GM23338 (cell line): ENCODE results near the gene SNTG2.

ENCODE experiments used
- CREB1 ChIP-seq: fragments of 250-450 bp; sonication (Bioruptor Pico); IDR thresholded peaks from 2 replicates; pipeline ENCODE4 v1.5.0; 2020; ENCODE audit warnings: low read depth, mild to moderate bottlenecking, moderate library complexity
- EZH2 ChIP-seq: fragments of 200-600 bp; sonication (generic); IDR thresholded peaks from one replicate; pipeline ENCODE4 v1.8.0; 2017; ENCODE audit warnings: antibody characterized with exemption, mild to moderate bottlenecking, low read depth; ENCODE audit not compliant: unreplicated experiment
- EZH2phosphoT487 ChIP-seq: fragments of 200-600 bp; sonication (generic); IDR thresholded peaks from one replicate; pipeline ENCODE4 v1.8.1; 2018; ENCODE audit warnings: antibody characterized with exemption; ENCODE audit not compliant: unreplicated experiment
- POLR2AphosphoS5 ChIP-seq: IDR thresholded peaks from 2 replicates; pipeline ENCODE4 v1.6.1; 2016; ENCODE audit warnings: antibody characterized with exemption, low read depth
- ZNF114 ChIP-seq: fragments of 250-450 bp; sonication (Bioruptor Pico); IDR thresholded peaks from 2 replicates; pipeline ENCODE4 v1.5.0; 2020; ENCODE audit warnings: mild to moderate bottlenecking, moderate library complexity
- TF ChIP-seq, protein P1 (sequence below), 2 experiments: fragments of 200-600 bp in 1 of 2; sonication (generic) in 1 of 2; conservative IDR thresholded peaks; 2 replicates each; pipeline versions ENCODE4 v1.5.1 to v1.6.1; 2016 to 2017; ENCODE audit warnings: antibody characterized with exemption in 2 of 2, low read depth in 2 of 2, mild to moderate bottlenecking in 2 of 2, moderate library complexity in 1 of 2
- TF ChIP-seq, protein P2 (sequence below): fragments of 250-450 bp; sonication (Bioruptor Pico); IDR thresholded peaks from 2 replicates; pipeline ENCODE4 v1.5.0; 2020; ENCODE audit warnings: mild to moderate bottlenecking, moderate library complexity
- TF ChIP-seq, protein P3 (sequence below): IDR thresholded peaks from one replicate; pipeline ENCODE4 v1.6.1; 2018; ENCODE audit warnings: antibody characterized with exemption; ENCODE audit not compliant: unreplicated experiment

DNA sequence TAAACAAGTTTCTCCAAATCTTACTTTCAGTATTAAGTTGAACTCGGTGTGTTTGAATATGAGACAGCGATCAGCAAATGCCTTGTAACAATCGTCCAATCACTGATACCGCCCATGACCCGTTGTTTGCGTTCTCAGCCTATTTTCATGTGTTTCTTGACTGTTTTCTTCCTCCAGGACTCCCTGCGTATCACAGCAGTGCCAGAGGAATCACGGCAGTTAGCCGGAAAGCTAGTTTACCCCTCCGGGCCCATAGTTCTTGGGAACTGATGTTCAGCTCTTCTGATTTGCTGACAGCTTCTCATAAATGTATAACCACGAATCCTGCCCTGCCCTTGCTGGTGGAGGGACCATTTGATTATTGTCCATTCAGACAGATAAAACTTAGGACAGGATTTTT, 420.4 kb downstream of the SNTG2 start:
- TF ChIP-seq, protein P1, sequence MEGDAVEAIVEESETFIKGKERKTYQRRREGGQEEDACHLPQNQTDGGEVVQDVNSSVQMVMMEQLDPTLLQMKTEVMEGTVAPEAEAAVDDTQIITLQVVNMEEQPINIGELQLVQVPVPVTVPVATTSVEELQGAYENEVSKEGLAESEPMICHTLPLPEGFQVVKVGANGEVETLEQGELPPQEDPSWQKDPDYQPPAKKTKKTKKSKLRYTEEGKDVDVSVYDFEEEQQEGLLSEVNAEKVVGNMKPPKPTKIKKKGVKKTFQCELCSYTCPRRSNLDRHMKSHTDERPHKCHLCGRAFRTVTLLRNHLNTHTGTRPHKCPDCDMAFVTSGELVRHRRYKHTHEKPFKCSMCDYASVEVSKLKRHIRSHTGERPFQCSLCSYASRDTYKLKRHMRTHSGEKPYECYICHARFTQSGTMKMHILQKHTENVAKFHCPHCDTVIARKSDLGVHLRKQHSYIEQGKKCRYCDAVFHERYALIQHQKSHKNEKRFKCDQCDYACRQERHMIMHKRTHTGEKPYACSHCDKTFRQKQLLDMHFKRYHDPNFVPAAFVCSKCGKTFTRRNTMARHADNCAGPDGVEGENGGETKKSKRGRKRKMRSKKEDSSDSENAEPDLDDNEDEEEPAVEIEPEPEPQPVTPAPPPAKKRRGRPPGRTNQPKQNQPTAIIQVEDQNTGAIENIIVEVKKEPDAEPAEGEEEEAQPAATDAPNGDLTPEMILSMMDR (conservative IDR thresholded peaks at IDR 0.05; ENCODE audit: low read depth in 2 of 2): no peak
- TF ChIP-seq POLR2AphosphoS5: no peak
- no peak for TF ChIP-seq EZH2phosphoT487
- TF ChIP-seq ZNF114 (CRISPR knock-in tag): no peak
- TF ChIP-seq, protein P2, sequence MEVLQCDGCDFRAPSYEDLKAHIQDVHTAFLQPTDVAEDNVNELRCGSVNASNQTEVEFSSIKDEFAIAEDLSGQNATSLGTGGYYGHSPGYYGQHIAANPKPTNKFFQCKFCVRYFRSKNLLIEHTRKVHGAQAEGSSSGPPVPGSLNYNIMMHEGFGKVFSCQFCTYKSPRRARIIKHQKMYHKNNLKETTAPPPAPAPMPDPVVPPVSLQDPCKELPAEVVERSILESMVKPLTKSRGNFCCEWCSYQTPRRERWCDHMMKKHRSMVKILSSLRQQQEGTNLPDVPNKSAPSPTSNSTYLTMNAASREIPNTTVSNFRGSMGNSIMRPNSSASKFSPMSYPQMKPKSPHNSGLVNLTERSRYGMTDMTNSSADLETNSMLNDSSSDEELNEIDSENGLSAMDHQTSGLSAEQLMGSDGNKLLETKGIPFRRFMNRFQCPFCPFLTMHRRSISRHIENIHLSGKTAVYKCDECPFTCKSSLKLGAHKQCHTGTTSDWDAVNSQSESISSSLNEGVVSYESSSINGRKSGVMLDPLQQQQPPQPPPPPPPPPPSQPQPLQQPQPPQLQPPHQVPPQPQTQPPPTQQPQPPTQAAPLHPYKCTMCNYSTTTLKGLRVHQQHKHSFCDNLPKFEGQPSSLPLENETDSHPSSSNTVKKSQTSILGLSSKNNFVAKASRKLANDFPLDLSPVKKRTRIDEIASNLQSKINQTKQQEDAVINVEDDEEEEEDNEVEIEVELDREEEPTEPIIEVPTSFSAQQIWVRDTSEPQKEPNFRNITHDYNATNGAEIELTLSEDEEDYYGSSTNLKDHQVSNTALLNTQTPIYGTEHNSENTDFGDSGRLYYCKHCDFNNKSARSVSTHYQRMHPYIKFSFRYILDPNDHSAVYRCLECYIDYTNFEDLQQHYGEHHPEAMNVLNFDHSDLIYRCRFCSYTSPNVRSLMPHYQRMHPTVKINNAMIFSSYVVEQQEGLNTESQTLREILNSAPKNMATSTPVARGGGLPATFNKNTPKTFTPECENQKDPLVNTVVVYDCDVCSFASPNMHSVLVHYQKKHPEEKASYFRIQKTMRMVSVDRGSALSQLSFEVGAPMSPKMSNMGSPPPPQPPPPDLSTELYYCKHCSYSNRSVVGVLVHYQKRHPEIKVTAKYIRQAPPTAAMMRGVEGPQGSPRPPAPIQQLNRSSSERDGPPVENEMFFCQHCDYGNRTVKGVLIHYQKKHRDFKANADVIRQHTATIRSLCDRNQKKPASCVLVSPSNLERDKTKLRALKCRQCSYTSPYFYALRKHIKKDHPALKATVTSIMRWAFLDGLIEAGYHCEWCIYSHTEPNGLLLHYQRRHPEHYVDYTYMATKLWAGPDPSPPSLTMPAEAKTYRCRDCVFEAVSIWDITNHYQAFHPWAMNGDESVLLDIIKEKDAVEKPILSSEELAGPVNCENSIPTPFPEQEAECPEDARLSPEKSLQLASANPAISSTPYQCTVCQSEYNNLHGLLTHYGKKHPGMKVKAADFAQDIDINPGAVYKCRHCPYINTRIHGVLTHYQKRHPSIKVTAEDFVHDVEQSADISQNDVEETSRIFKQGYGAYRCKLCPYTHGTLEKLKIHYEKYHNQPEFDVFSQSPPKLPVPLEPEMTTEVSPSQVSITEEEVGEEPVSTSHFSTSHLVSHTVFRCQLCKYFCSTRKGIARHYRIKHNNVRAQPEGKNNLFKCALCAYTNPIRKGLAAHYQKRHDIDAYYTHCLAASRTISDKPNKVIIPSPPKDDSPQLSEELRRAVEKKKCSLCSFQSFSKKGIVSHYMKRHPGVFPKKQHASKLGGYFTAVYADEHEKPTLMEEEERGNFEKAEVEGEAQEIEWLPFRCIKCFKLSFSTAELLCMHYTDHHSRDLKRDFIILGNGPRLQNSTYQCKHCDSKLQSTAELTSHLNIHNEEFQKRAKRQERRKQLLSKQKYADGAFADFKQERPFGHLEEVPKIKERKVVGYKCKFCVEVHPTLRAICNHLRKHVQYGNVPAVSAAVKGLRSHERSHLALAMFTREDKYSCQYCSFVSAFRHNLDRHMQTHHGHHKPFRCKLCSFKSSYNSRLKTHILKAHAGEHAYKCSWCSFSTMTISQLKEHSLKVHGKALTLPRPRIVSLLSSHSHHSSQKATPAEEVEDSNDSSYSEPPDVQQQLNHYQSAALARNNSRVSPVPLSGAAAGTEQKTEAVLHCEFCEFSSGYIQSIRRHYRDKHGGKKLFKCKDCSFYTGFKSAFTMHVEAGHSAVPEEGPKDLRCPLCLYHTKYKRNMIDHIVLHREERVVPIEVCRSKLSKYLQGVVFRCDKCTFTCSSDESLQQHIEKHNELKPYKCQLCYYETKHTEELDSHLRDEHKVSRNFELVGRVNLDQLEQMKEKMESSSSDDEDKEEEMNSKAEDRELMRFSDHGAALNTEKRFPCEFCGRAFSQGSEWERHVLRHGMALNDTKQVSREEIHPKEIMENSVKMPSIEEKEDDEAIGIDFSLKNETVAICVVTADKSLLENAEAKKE (CRISPR knock-in tag): no peak
- no peak for TF ChIP-seq EZH2
- TF ChIP-seq CREB1 (CRISPR knock-in tag): no peak
- TF ChIP-seq, protein P3, sequence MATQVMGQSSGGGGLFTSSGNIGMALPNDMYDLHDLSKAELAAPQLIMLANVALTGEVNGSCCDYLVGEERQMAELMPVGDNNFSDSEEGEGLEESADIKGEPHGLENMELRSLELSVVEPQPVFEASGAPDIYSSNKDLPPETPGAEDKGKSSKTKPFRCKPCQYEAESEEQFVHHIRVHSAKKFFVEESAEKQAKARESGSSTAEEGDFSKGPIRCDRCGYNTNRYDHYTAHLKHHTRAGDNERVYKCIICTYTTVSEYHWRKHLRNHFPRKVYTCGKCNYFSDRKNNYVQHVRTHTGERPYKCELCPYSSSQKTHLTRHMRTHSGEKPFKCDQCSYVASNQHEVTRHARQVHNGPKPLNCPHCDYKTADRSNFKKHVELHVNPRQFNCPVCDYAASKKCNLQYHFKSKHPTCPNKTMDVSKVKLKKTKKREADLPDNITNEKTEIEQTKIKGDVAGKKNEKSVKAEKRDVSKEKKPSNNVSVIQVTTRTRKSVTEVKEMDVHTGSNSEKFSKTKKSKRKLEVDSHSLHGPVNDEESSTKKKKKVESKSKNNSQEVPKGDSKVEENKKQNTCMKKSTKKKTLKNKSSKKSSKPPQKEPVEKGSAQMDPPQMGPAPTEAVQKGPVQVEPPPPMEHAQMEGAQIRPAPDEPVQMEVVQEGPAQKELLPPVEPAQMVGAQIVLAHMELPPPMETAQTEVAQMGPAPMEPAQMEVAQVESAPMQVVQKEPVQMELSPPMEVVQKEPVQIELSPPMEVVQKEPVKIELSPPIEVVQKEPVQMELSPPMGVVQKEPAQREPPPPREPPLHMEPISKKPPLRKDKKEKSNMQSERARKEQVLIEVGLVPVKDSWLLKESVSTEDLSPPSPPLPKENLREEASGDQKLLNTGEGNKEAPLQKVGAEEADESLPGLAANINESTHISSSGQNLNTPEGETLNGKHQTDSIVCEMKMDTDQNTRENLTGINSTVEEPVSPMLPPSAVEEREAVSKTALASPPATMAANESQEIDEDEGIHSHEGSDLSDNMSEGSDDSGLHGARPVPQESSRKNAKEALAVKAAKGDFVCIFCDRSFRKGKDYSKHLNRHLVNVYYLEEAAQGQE: no peak
